ENCODE results near the gene RREB1.

The RREB1 gene

GRCh38 chr6:7139835-7140470, 32.2 kb downstream of the RREB1 start:
- no peak overlapping the region for H3K4me2 ChIP-seq (ENCODE audit: low read length)
- no peak overlapping the region for H3K4me3 ChIP-seq (ENCODE audit: low read depth, low read length)
- H3K36me3 ChIP-seq (ENCODE audit: control insufficient read depth, insufficient read depth, low read length): no peaks in the 10 kb centered on the region
- H3K27me3 ChIP-seq (ENCODE audit: control insufficient read depth, insufficient read depth, low read length): no peaks in the 10 kb centered on the region
- TF ChIP-seq CTCF (IDR thresholded peaks at IDR 0.05): no peak
- H3K4me1 ChIP-seq: peaks cover 9% of the 10 kb centered on the region
- no peak overlapping the region for H3K9ac ChIP-seq
- H3K27ac ChIP-seq: no peak overlapping the region
- no peaks in the 10 kb centered on the region for H3K9me3 ChIP-seq (ENCODE audit: control insufficient read depth, low read length)
- peaks cover 10% of the 10 kb centered on the region for H3K79me2 ChIP-seq
- no peak overlapping the region for H2AFZ ChIP-seq

DNA sequence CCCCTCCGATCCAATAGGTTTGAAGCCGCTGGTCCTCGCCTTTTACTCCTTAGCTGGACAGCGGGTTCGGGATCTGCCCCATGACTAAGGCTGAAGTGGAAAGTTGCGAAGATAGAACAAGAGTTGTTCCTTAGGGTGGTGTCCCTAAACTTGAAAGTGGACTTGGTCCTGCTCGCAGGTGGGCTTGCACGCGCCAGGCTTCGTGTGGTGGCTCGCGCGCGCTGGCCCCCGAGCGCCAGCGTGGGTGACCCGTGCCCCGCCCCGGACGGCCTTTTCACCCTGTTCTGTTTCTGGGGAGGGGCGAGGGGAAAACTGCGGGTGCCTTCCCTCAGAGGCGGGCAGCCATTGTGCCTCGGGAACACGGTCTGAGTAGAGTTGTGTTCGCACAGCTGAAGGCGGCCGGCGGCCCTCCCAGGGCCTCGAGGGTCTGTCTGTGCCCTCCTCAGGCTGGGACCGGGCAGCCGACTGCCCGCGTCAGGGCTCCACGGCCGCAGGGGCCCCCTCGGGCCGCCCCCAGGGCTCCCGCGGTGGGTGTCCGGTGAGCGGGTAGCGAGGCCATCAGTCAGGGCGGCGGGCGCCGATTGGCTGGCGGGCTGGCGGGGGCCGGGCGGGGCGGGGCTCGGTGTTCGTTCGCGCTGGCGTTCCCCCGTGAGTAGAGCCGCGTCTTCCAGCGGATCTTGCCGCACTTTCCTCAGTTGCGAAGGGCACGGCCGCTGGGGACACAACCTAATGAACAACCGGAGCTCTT, 33.0 kb downstream of the RREB1 start:
- Histone ChIP-seq H3K9me3 (ENCODE audit: control insufficient read depth, low read length) (no peaks in the 10 kb centered on the region), H3K4me2 (ENCODE audit: low read length) (peak overlapping the region; percentile 75), H3K4me1 (peaks cover 16% of the 10 kb centered on the region), H3K27ac (peak overlapping the region; percentile 86), H3K9ac (peak overlapping the region; percentile 50), H2AFZ (peak overlapping the region; percentile 94), H3K4me3 (ENCODE audit: low read depth, low read length) (peak overlapping the region; percentile 84), H3K27me3 (ENCODE audit: control insufficient read depth, insufficient read depth, low read length) (no peaks in the 10 kb centered on the region), H3K36me3 (ENCODE audit: control insufficient read depth, insufficient read depth, low read length) (no peaks in the 10 kb centered on the region), H3K79me2 (peaks cover 10% of the 10 kb centered on the region)
- TF ChIP-seq CTCF (IDR thresholded peaks at IDR 0.05): no peak

- no peak overlapping the region for H3K4me3 ChIP-seq (ENCODE audit: low read depth, low read length)
- no peak for TF ChIP-seq CTCF (IDR thresholded peaks at IDR 0.05)
- no peak overlapping the region for H2AFZ ChIP-seq
- no peaks in the 10 kb centered on the region for H3K9me3 ChIP-seq (ENCODE audit: control insufficient read depth, low read length)
- no peak overlapping the region for H3K9ac ChIP-seq
- H3K4me1 ChIP-seq: peaks cover 27% of the 10 kb centered on the region
- H3K27ac ChIP-seq: no peak overlapping the region
- H3K36me3 ChIP-seq (ENCODE audit: control insufficient read depth, insufficient read depth, low read length): no peaks in the 10 kb centered on the region
- H3K27me3 ChIP-seq (ENCODE audit: control insufficient read depth, insufficient read depth, low read length): no peaks in the 10 kb centered on the region
- H3K4me2 ChIP-seq (ENCODE audit: low read length): no peak overlapping the region
- H3K79me2 ChIP-seq: peaks cover 14% of the 10 kb centered on the region
Measured at GRCh38 chr6:7142228-7142801, 34.6 kb downstream of the RREB1 start.

DNA sequence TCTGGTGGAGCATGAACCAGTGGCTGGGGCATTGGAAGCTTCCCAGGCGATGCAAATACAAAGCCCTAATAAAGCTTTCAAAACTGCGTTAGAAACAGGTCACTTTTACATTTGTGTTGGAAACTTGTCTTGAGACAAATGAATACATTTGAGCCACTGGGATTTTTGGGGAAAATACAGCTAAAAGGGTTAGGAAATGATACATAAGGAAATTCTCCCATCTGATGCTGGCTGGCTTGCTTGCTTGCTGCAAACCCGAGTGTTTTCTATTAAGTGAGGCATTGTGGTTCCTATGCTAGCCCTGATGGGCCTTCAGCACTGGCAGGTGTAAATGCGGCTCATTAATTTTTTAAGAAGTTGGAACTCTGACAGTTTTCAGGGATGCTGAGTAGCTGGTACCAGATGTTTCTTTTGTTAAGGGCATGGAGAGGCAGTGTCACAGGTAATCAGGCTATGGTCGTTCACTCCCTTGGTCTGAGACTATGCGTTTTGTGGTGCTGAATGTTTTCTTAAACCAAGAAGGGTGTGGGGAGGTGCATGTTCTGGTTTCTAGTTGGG, 35.2 kb downstream of the RREB1 start:
- Histone ChIP-seq H3K36me3 (ENCODE audit: control insufficient read depth, insufficient read depth, low read length) (no peaks in the 10 kb centered on the region), H2AFZ (peak overlapping the region; percentile 3), H3K4me3 (ENCODE audit: low read depth, low read length) (no peak overlapping the region), H3K27ac (no peak overlapping the region), H3K79me2 (peaks cover 19% of the 10 kb centered on the region), H3K27me3 (ENCODE audit: control insufficient read depth, insufficient read depth, low read length) (no peaks in the 10 kb centered on the region), H3K4me1 (peaks cover 25% of the 10 kb centered on the region), H3K9me3 (ENCODE audit: control insufficient read depth, low read length) (no peaks in the 10 kb centered on the region), H3K4me2 (ENCODE audit: low read length) (no peak overlapping the region), H3K9ac (no peak overlapping the region)
- no peak for TF ChIP-seq CTCF (IDR thresholded peaks at IDR 0.05)

Data from parathyroid adenoma (tissue), 2 donors.